ENCODE measurements around the gene MSI2.

DNA sequence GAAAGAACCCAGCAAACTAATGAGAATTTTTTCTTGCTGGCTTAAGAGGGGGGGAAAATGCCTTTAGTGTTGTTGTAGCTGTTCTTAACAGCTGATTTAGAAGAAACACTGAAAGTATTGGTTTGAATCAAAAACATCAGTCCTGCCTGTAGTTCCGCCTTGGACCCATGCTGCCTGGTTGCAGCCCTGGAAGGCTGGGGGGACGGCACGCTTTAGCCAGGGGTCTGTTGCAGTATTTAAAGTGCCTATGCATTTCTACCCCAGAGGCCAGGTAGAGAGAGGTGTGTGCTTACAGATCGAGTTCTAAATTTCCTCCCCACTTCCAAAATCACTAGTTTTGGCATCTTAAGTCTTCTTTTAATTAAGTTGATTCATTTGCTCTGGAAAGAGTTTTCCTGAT lies 286.9 kb downstream of the MSI2 start:
- TF ChIP-seq, protein P1, sequence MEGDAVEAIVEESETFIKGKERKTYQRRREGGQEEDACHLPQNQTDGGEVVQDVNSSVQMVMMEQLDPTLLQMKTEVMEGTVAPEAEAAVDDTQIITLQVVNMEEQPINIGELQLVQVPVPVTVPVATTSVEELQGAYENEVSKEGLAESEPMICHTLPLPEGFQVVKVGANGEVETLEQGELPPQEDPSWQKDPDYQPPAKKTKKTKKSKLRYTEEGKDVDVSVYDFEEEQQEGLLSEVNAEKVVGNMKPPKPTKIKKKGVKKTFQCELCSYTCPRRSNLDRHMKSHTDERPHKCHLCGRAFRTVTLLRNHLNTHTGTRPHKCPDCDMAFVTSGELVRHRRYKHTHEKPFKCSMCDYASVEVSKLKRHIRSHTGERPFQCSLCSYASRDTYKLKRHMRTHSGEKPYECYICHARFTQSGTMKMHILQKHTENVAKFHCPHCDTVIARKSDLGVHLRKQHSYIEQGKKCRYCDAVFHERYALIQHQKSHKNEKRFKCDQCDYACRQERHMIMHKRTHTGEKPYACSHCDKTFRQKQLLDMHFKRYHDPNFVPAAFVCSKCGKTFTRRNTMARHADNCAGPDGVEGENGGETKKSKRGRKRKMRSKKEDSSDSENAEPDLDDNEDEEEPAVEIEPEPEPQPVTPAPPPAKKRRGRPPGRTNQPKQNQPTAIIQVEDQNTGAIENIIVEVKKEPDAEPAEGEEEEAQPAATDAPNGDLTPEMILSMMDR (IDR thresholded peaks at IDR 0.05), result no peak
- no peak for TF ChIP-seq POLR2A (IDR thresholded peaks at IDR 0.05)
